Measurements from ENCODE around the gene PNLIPRP1. TPM values are rescaled to one million over a fixed set of nuclear protein-coding genes. Genes with fewer than 3 reads are reported as not detected.

The PNLIPRP1 gene
- total RNA-seq, 2 donors from 2014 or later, result not detected

DNA sequence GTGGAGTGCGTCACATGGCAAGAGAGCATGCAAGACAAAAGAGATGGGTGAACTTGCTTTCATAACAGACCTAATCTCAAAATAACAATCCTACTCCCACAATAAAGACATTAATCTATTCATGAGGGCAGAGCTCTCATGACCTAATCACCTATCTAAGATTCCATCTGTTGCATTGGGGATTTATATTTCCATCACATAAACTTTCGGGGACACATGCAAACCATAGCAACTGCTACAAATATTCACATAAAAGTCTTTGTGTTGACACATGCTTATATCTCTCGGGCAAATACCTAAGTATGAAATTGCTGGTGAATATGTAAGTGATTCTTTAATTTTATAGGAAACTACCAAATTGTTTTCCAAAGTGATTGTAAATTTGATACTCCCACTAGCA is 16.0 kb upstream of the PNLIPRP1 start:
- no peak overlapping the region for H3K4me3 ChIP-seq (ENCODE audit: low read length)
- WGBS, 2 experiments (ENCODE audit: insufficient coverage in 1 of 2, insufficient read length in 1 of 2), result 98 to 100% methylated on average over 2 to 3 of the region's 3 CpGs
- TF ChIP-seq, protein P1, sequence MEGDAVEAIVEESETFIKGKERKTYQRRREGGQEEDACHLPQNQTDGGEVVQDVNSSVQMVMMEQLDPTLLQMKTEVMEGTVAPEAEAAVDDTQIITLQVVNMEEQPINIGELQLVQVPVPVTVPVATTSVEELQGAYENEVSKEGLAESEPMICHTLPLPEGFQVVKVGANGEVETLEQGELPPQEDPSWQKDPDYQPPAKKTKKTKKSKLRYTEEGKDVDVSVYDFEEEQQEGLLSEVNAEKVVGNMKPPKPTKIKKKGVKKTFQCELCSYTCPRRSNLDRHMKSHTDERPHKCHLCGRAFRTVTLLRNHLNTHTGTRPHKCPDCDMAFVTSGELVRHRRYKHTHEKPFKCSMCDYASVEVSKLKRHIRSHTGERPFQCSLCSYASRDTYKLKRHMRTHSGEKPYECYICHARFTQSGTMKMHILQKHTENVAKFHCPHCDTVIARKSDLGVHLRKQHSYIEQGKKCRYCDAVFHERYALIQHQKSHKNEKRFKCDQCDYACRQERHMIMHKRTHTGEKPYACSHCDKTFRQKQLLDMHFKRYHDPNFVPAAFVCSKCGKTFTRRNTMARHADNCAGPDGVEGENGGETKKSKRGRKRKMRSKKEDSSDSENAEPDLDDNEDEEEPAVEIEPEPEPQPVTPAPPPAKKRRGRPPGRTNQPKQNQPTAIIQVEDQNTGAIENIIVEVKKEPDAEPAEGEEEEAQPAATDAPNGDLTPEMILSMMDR (conservative IDR thresholded peaks at IDR 0.05), result no peak
- Mint-ChIP-seq H3K4me1 (no peaks in the 10 kb centered on the region), H3K27me3 (ENCODE audit: insufficient read depth) (no peaks in the 10 kb centered on the region), H3K36me3 (ENCODE audit: low read depth) (no peaks in the 10 kb centered on the region), H3K9me3 (no peaks in the 10 kb centered on the region), H3K27ac (no peak overlapping the region), H3K4me3 (no peak overlapping the region)
- no peak for DNase-seq
- H3K27me3 ChIP-seq (ENCODE audit: control insufficient read depth, insufficient read depth, low read length, poor library complexity, severe bottlenecking), result no peaks in the 10 kb centered on the region
- H3K27ac ChIP-seq (ENCODE audit: low read depth, low read length), result no peak overlapping the region
- H3K36me3 ChIP-seq (ENCODE audit: control insufficient read depth, insufficient read depth, low read length), result no peaks in the 10 kb centered on the region
- H3K4me1 ChIP-seq (ENCODE audit: control insufficient read depth, insufficient read depth, low read length), result no peaks in the 10 kb centered on the region
- no peak overlapping the region for H3K9ac ChIP-seq (ENCODE audit: extremely low read depth, low read length, poor library complexity, severe bottlenecking)
- no peaks in the 10 kb centered on the region for H3K9me3 ChIP-seq (ENCODE audit: control insufficient read depth, low read length)

DNA sequence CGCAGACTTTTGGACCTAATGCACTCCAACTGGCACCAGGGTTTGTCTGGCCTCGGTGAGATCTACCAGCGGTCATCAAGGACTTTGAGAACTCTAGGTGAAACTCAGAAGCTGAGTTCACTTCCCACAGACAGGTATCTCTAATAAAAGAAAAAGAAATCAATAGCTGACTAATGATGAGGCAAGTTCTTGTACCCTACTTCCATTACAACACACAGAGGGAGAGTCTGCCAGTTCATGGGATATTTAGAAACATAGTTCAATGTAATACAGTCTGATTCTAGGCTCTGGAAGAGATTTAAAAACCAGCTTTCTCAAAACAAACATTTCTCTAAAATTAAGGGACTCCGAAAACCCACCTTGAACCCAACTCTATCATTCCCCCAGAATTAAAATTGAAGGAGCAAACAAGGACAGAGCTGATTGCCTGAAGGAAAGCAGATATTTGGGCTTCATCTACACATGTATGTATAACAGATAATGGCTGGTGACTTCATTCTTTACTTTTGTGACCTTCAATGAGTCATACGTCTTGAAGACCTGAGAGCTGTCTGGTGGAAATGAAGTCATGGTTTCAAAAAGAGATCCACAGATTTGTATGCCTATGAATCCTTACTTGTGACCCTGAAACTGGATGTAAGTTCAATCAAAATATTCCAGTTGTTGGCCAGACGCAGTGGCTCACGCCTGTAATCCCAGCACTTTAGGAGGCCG is 2.7 kb upstream of the PNLIPRP1 start:
- TF ChIP-seq, protein P1 (conservative IDR thresholded peaks at IDR 0.05), result no peak
- H3K27ac ChIP-seq (ENCODE audit: low read depth, low read length), result no peak overlapping the region
- H3K27me3 Mint-ChIP-seq (ENCODE audit: insufficient read depth), result no peaks in the 10 kb centered on the region
- H3K4me1 Mint-ChIP-seq, result peaks cover 8% of the 10 kb centered on the region
- H3K9ac ChIP-seq (ENCODE audit: extremely low read depth, low read length, poor library complexity, severe bottlenecking), result no peak overlapping the region
- H3K36me3 ChIP-seq (ENCODE audit: control insufficient read depth, insufficient read depth, low read length), result no peaks in the 10 kb centered on the region
- H3K36me3 Mint-ChIP-seq (ENCODE audit: low read depth), result no peaks in the 10 kb centered on the region
- H3K27me3 ChIP-seq (ENCODE audit: control insufficient read depth, insufficient read depth, low read length, poor library complexity, severe bottlenecking), result no peaks in the 10 kb centered on the region
- no peak overlapping the region for H3K4me3 ChIP-seq (ENCODE audit: low read length)
- no peak overlapping the region for H3K27ac Mint-ChIP-seq
- no peak for DNase-seq
- H3K9me3 Mint-ChIP-seq, result peaks cover 4% of the 10 kb centered on the region
- H3K4me1 ChIP-seq (ENCODE audit: control insufficient read depth, insufficient read depth, low read length), result no peaks in the 10 kb centered on the region
- no peak overlapping the region for H3K4me3 Mint-ChIP-seq
- peaks cover 4% of the 10 kb centered on the region for H3K9me3 ChIP-seq (ENCODE audit: control insufficient read depth, low read length)
- WGBS, 2 experiments (ENCODE audit: insufficient coverage in 1 of 2, insufficient read length in 1 of 2), result 90 to 92% methylated on average over 6 to 8 of the region's 8 CpGs

DNA sequence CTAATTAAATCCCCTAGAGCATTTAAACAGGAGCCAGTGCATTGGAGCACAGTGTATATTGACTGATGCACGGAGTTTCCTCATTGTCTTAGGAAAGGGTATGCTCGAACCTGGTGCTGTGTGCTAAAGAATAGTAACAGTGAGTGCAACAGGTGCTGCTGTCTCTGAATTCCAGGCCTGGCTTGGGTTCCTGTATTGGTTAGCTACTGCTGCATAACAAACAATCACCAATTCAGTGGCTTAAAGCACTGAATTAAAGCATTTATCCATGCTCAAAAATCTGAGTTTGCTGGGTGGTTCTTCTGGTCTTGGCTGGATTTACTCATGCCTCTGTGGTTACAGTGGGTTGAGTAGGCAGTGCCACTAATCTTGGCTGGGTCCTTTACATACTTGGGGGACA is 1.8 kb upstream of the PNLIPRP1 start:
- no peak overlapping the region for H3K4me3 ChIP-seq (ENCODE audit: low read length)
- no peak overlapping the region for H3K9ac ChIP-seq (ENCODE audit: extremely low read depth, low read length, poor library complexity, severe bottlenecking)
- H3K4me1 ChIP-seq (ENCODE audit: control insufficient read depth, insufficient read depth, low read length), result no peaks in the 10 kb centered on the region
- WGBS, 2 experiments (ENCODE audit: insufficient coverage in 1 of 2, insufficient read length in 1 of 2), result 94% methylated on average over 2 of the region's 2 CpGs; no CpG with 5 or more reads in 1 of the 2 experiments
- Mint-ChIP-seq H3K36me3 (ENCODE audit: low read depth) (no peaks in the 10 kb centered on the region), H3K4me3 (no peak overlapping the region), H3K27me3 (ENCODE audit: insufficient read depth) (no peaks in the 10 kb centered on the region), H3K9me3 (peaks cover 4% of the 10 kb centered on the region), H3K4me1 (peaks cover 8% of the 10 kb centered on the region), H3K27ac (no peak overlapping the region)
- H3K9me3 ChIP-seq (ENCODE audit: control insufficient read depth, low read length), result peaks cover 4% of the 10 kb centered on the region
- DNase-seq, result no peak
- TF ChIP-seq, protein P1 (conservative IDR thresholded peaks at IDR 0.05), result no peak
- no peaks in the 10 kb centered on the region for H3K36me3 ChIP-seq (ENCODE audit: control insufficient read depth, insufficient read depth, low read length)
- no peak overlapping the region for H3K27ac ChIP-seq (ENCODE audit: low read depth, low read length)
- no peaks in the 10 kb centered on the region for H3K27me3 ChIP-seq (ENCODE audit: control insufficient read depth, insufficient read depth, low read length, poor library complexity, severe bottlenecking)
